ENCODE measurements around the gene RAD51B.
"Not testable (repeated sequence)": the region's sequence is repeated elsewhere in the genome, so short reads cannot be mapped to it uniquely, and the experiment has no call there.

Gene RAD51B

DNA sequence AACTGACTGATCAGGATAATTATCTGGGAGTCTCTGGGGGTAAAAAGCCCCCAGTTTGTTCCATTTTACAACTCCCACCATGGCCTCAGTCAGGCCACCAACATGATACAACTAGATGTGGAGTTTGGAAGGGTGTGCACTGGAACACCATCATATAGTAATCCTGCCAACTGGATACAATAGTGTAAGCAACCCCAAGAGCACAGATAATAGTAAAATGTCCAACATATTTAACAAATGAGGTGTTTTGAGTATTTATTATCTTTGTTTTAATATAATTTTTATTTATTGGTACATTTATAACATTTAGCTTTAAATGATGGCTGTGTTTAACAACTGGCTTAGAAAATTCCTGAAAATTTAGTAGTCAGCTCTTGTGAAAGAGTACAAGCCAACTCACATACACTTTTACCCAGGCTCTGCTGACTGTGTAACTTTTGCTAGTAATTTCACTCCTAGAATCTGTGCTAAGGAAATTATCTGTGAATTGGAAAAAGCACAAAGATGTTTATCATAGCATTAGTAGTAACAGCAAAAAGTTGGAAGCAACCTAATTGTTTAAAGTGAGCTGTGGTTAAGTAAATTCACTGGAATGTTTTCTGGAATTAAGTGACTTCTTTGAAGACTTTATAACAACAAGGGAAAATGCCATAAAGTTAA is 196.8 kb downstream of the RAD51B start:
- no peak for DNase-seq (ENCODE audit: low read depth in 3 of 3, low spot score in 1 of 3)

DNA sequence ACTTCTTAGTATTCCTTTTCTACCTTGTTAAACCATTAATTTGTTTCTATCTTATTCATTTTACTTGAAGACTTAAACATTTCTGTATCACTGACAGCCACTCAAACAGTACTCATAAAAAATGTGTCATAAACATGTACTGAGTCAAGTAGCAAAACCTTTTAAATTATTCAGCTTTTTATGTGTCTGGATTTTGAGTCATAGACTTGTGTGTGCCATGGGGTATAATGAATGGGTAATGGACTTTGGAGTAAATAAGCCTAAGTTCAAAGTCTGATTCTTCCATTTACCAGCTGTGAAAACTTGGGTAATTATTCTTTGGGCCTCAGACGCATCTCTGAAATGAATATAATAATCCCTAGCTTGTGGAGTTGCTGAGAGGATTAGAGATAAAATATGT is 199.0 kb downstream of the RAD51B start:
- DNase-seq (ENCODE audit: low read depth in 3 of 3, low spot score in 1 of 3), result no peak

DNA sequence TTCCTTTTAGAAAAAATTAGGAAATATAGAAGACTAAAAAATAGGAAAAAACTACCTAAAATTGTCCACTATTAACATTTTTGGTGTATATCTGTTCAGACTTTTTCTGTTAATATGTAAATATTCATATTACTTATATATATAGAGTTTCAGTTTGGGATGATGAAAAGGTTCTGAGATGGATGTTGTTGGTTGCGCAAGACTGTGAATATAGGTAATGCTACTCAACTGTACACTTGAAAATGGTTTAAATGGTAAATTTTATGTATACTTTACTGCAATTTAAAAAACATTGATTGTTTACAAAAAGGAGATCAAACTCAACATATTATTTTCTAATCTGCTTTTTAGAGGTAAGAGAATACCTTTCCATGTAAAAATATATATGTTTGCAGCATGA is 200.9 kb downstream of the RAD51B start:
- DNase-seq (ENCODE audit: low read depth in 3 of 3, low spot score in 1 of 3), result no peak

DNA sequence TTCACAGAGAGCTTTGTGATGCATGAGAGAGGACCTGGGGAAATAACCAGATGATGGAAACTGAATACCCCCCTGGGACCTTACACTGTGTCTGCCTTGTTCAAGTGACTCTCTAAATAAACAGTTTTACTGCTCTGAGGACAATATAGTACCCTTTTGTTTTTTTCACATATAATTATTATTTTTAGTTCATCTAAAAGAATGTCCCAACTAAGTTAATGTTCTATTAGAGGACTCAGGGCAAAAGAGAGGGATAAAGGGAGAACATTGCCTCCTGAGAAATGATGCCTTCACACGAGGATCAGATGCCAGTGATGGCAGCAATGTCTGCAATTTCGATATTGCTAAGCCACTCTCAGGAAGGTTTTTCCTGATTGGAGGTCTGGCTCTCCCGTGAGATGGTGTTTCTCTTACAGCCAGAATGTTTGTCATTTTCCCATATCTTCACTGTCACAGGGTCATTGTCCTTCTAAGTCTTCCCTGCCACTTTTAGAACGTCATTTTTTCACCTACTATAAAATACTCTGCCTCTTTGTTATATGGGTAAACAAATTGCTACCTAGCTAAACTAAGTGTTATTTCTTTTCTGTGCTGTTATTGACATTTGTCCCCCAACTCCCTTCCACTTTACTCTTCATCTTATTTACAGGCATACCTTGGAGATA is 201.6 kb downstream of the RAD51B start:
- DNase-seq (ENCODE audit: low read depth in 3 of 3, low spot score in 1 of 3), result no peak

DNA sequence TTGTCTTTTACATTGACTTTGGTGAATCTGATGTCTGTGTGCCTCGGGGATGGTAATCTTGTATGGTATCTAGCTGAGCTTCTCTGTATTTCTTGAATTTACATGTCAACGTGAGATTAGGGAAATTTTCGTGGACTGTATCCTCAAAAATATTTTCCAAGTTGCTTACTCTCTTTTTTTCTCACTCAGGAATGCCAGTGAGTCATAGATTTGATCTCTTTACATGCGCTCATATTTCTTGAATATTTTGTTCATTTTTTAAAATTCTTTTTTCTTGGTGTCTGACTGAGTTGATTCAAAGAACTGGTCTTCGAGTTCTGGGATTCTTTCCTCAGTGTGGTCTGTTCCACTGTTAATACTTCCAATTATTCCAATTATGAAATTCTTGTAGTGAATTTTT is 207.7 kb downstream of the RAD51B start:
- no peak for DNase-seq (ENCODE audit: low read depth in 3 of 3, low spot score in 1 of 3)

DNA sequence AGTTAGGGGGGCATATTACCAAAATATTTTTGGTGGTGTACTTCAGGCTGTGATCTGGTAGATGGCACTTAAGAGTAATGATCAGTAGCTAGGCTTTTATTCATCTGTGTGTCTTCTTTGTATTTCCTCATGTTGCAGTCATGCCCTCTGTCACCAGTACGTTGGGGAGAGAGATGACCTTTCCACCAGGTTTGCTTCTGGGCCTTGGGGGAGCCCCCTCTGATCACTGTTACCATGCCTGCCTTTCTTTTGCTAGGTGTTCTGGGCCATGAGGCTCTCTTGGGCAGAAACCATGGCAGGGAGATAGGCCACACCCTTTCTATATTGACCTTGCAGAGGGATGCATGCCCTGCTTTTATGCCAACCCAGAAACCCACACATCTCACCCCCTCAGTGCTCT is 208.5 kb downstream of the RAD51B start:
- no peak for DNase-seq (ENCODE audit: low read depth in 3 of 3, low spot score in 1 of 3)

DNA sequence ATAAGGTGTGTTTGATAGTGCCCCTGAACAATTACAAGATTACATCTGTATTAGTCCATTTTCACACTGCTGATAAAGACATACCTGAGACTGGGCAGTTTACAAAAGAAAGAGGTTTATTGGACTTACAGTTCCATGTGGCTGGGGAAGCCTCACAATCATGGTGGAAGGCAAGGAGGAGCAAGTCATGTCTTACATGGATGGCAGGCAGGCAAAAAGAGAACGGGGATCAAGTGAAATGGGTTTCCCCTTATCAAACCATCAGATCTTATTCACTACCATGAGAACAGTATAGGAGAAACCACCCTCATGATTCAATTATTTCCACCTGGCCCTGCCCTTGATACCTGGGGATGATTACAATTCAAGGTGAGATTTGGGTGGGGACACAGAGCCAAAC is 211.4 kb downstream of the RAD51B start:
- not testable (repeated sequence) for DNase-seq (ENCODE audit: low read depth in 3 of 3, low spot score in 1 of 3)

DNA sequence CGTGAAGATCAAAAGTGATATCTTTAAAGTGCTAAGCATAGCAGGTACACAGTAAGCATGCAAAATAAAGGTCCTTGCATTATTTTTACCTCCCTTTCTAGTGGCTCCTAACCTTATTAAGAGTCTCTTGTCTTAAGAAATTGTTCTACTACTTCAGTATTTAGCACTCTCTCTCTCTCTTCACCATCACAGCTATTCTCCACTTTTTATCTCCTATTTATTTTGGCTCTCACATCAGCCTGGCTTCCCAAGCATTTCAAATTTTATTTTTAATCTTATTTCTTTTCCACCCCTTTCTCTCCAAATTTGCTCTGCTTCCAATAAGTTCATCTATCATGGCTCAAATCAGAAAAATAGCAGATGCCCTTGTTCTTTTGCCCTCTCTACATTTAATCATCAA is 212.6 kb downstream of the RAD51B start:
- no peak for DNase-seq (ENCODE audit: low read depth in 3 of 3, low spot score in 1 of 3)

DNA sequence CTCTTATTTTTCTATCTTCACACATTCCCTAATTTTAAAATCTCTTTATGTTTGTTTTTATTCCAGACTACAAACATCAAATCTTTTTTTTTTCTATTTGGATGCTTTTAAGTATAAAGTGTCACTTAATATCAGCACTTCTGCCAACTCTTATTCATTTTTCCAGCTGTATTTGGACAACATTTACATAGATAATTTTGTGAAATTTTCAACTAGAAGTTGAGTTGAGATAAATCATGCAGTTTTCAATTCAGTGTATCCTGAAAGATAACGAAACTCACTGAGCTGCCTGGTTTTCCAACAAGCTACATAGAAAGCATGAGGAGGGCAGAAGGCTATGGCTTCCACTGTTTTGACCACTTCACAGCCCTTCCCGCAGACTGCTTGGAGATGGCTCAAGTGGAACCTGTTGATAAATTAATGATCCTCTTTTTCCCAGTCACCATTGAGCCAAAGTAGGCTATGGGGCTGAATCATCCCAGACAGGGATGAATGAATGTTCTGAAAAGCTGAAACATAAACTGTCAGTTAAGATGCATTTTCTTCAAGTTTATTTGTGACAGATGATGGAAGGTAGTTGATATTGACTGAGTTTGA is 213.9 kb downstream of the RAD51B start:
- no peak for DNase-seq (ENCODE audit: low read depth in 3 of 3, low spot score in 1 of 3)

DNA sequence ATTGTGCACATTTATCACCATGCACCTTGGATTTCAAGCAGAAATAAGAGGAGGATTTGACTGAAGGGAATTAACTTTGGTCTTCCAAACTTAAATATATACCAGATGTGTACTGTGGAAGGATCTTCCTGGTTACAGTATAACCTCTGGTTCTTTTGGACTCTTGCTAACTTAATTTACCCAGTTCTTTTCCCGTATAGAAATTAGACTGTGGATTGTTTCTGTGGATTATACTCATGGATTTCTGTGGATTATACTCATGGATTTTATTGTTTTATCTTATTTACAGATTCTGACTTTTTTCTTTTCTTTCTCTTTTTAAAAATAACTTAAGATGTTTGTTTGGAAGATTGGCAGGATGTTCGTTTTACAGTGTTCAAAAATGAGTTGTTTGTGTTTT is 215.3 kb downstream of the RAD51B start:
- DNase-seq (ENCODE audit: low read depth in 3 of 3, low spot score in 1 of 3), result no peak

DNA sequence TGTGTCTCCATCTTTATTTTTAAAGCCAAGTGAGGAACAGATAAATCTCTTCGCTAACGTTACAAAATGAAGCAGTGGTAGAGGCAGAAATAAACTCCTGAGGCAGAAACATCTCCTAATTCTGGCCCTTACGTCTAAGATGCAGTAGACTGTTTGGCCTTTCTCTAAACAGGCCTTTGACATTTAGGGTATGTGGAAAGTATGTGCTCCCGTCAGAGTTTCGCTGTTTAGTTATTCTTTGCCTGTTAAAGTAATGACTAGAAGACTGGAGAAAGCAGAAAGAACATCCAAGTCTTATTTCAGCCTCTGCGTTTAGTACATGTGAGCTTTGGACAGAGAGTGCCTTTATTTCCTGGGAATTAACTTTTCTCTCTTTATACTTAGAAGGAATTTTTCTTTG is 216.6 kb downstream of the RAD51B start:
- no peak for DNase-seq (ENCODE audit: low read depth in 3 of 3, low spot score in 1 of 3)

DNA sequence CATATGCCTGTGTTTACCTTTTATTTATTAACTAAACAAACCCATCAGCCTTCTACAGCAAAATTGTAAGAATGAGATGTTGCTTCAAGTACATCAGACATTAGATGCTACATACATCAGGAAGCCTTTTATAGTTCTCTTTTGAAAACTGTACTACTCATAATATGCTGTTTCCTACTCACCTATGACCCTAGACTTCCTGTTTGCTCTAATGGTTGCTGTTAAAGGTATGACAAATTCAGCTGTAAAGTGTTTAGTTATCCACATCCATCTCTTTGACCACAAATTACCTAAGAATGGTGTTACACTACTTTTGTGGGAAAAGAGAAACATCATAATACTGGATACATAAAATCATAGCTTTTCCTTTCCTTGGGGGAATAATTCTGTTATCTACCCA is 220.0 kb downstream of the RAD51B start:
- DNase-seq (ENCODE audit: low read depth in 3 of 3, low spot score in 1 of 3), result no peak

DNA sequence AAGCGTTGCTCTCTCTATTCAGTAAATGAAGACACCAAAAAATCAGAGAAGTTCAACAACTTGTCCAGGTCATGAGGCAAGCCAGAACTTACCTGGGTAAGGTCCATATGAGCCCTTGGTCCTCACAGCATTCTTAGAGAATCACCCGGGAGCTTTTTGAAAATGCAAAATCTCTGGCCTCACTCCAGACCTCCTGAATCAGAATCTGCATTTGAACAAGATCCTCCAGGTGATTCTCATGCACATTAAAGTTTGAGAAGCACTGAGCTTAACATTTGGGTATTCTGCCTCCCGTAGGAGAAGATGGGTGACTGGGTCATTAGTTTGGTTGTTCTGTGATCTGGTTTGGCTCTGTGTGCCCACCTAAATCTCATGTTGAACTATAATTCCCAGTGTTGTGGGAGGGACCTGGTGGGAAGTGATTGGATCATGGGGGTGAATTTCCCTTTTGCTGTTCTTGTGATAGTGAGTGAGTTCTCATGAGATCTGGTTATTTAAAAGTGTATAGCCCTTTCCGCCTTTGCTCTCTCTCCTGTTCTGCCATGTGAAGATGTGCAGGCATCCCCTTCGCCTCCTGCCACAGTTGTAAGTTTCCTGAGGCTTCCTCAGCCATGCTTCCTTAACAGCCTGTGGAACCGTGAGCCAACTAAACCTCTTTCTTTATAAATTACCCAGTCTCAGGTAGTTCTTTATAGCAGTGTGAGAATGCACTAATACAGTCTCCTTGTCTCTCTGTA is 221.2 kb downstream of the RAD51B start:
- DNase-seq (ENCODE audit: low read depth in 3 of 3, low spot score in 1 of 3), result no peak

DNA sequence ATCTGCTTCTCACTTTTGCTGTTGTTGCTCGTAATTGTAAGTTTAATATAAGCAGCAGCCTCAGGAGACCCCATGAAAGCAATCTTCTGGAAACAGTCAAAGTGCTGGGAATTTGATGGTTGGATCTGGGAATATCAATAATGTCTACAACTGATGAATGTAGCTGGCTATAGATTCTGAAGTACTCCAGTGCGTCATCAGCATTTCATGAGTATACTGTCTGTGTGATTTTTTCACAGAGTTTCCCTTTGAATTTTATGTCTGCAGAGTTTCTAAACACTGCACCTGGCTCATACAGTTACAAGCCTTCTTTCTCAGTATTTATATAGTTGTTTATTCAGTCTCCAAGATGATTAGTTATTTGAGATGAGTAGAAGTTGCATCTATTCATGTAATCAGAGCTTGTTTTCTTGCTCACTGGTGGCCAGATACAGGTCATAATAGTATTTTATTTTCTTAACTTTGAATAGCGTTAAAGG is 222.3 kb downstream of the RAD51B start:
- no peak for DNase-seq (ENCODE audit: low read depth in 3 of 3, low spot score in 1 of 3)

DNA sequence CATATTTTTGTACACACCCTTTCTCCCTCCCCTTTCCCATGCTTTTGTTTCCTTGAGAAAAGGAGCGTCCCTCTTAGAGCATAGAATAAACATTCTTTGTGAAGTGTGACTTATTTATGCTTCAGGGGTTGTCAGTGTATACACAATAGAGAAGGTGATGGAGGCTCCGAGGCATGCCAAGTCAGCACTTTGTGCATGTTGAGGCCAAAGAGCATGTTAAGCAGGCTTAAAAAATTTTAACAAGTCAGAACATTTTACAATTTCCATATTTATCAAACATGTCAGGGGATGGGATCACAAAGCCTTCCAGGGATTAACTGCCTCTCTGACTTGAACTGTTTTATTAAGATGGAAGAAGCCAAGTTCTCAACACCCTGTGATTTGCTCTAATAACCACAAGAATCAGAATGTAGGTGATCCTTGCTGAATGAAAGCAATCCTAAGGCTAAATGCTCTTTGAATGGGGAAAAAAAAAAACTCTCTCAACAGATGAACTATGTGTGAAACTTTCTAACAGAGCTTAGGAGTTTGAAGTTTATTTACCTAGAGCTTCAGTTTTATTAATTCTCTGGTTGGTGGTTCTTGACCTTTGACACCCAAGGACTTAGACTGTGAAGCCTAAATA is 223.1 kb downstream of the RAD51B start:
- no peak for DNase-seq (ENCODE audit: low read depth in 3 of 3, low spot score in 1 of 3)

DNA sequence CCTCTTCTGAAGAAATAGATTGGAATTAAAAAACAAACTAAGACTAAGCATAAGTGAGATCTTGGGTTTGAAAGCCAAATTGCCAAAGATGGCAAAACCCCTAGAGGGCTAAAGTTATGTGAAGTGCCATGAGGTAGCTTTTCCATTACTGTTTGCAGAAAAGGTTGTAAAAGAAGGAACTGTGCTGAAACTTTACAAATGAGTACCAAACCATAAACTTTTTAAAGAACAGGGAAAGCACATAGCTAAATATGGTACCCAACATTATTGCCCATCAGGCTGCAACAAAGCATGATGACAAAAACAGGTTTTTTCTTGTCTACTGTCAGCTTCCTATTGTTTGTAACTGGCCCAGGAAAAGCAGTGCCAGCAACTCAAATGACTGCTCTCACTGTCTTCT is 224.2 kb downstream of the RAD51B start:
- DNase-seq (ENCODE audit: low read depth in 3 of 3, low spot score in 1 of 3), result no peak

DNA sequence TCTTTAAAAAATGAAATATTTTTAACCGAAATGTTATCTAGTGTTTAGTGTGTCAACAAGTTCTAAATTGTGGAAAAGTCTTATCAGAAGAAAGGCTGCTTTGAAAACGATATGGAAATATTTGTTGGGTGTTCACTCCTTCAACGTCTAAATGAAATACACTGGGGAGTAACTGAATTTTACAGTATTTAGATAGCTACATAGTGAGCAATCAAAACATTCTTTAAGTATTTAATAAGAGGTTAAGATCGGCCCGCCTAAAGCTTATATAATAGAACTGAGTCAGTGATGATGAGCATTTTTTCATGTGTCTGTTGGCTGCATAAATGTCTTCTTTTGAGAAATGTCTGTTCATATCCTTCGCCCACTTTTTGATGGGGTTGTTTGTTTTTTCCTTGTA is 228.3 kb downstream of the RAD51B start:
- DNase-seq (ENCODE audit: low read depth in 3 of 3, low spot score in 1 of 3), result no peak

DNA sequence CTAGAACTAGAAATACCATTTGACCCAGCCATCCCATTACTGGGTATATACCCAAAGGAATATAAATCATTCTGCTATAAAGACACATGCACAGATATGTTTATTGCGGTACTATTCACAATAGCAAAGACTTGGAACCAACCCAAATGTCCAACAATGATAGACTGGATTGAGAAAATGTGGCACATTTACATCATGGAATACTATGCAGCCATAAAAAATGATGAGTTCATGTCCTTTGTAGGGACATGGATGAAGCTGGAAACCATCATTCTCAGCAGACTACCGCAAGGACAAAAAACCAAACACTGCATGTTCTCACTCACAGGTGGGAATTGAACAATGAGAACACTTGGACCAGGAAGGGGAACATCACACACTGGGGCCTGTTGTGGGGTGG is 229.2 kb downstream of the RAD51B start:
- not testable (repeated sequence) for DNase-seq (ENCODE audit: low read depth in 3 of 3, low spot score in 1 of 3)

DNA sequence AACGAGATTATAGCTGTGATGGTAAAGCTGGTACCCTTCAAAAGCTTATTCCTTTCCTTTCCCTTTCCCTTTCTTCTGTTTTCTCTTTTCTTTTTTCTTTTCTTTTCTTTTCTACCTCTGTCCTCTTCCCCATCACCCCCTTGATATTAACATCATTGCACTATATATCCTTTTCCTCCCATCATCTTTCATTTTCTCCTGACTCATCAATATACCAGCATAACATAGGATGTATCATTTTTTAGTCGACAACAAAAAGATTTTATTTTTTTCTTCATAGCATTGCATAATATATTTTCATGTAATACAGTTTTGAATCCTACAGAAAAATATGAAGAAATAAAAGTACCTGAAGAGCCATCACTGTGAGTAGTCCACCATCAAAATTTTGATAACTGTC is 230.6 kb downstream of the RAD51B start:
- no peak for DNase-seq (ENCODE audit: low read depth in 3 of 3, low spot score in 1 of 3)

DNA sequence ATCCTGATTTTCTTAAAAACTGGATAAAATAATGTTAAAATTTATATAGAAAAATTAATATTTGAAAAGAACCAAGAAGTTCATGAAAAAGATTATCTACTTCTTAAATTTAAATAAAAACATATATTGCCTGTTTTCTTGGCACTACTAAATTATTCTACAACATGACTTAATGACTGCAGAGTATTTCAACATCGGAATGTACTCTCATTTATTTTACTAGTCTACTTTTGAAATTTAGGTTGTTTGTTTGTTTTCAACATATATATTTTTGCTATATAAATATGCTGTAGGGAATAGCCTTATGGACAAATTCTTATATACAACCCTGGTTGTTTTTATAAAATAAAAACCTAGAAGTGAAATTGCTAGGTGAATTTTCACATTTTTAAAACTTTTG is 231.6 kb downstream of the RAD51B start:
- no peak for DNase-seq (ENCODE audit: low read depth in 3 of 3, low spot score in 1 of 3)

DNA sequence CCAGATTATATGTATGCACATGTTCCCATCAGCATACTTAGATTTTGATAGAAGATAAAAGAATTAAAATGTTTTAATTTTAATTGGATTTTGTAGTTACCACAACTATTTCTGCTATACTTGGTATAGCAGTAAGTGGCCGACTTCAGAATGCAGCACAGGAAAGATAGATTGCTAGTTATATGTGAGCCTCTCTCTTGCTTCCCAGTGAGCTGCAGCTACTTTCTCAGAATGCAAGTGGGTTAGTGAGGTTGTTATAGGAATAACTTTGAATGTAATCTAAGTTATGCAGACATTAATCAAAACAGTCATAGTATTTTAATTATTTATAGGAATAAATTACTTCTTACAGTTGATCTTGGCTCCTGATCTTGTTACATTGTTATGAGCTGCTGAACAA is 240.6 kb downstream of the RAD51B start:
- DNase-seq (ENCODE audit: low read depth in 3 of 3, low spot score in 1 of 3), result no peak

DNA sequence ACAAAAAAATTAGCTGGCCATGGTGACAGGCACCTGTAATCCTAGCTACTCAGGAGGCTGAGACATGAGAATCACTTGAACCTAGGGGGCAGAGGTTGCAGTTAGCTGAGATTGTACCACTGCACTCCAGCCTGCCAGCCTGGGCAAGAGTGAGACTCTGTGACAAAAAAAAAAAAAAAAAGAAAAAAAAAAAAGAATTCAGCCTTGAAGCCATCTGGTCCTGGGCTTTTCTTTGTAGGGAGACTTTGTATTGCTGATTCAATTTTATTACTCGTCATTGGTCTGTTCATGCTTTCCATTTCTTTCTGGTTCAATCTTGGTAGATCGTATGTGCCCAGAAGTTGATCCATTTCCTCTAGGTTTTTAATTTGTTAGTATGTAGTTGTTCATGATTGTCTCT is 243.1 kb downstream of the RAD51B start:
- no peak for DNase-seq (ENCODE audit: low read depth in 3 of 3, low spot score in 1 of 3)

Measured in stimulated activated CD4-positive, alpha-beta T cell treated with anti-CD3 and anti-CD28 coated beads, TNF-alpha, amount 100 ng/mL, for 1 hour (primary cell).